HL-60/S4 (cell line): ENCODE data around the gene ELF2.
"Not testable (repeated sequence)": the region's sequence is repeated elsewhere in the genome, so short reads cannot be mapped to it uniquely, and the experiment has no call there.

Experiments
- in situ Hi-C: fragments of 300-500 bp; cut with MboI; formaldehyde crosslinking; loops from 2 replicates; pipeline ENCODE4 v1.14.3; 2022; ENCODE audit warnings: low sequenced_read_pairs

The ELF2 gene

DNA sequence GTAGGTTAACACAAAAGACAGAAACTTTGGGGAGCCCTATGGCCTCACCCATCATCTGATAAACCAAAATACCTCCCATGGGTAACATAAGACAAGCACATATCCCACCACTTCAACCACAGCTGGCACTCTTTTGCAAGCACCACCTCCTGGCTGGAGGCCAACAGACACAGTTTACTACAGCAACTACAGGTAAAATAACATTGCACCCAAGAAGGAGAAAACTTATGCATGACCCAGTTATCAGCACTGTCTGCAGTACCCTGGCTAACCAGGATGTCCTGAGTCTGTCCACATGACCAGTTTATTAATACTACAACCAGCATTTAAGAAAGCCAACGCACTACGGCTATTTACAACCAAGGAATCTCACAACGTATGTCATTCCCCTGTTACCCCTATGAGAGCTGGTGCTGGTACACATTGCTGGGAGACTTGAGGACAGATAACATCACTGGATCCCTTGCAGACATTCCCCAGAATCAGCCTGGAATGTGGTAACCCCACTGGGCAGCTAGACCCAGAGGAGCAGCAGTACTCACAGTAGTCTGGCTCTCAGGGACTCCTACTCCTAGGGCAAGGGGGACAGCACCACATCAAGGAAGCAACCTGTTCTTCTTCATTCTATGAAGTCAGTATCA, 32.0 kb downstream of the ELF2 start:
- in situ Hi-C loops: no loop called here

DNA sequence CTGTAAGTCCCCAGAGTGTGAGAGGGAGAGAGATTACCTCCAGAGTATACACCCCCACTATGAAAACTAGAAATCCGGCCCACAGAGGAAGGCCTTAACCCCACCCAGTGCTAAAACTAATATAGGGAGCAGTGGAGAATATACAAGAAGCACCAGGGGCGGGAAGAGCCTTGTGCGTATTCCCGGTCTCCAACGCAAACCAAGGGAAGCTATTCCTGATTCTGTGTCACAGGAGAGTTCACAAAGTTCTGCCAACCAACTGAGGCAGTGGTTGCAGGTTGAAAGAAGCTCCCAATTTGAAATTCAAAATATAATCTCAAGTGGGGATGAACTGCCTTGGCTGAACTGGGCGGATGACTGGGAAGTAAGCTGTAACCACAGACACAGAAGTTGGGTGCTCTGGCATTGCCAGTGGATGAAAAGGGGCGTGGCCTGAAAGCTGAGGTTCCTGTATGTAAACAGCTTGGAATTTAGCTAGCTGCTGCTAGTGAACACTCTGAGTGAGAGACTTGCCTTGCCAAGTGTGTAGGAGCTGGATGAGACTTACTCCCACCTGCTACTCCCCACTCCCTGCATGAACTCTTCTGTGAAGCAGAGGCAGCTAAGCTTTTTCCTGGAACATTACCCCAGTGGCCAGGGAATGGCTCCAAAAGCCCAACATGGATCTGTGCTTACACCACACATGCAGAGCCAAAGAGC, 32.7 kb downstream of the ELF2 start:
- in situ Hi-C loops: no loop called here

GRCh38 chr4:139142980-139143379, 34.0 kb downstream of the ELF2 start:
- in situ Hi-C loops: no loop called here

DNA sequence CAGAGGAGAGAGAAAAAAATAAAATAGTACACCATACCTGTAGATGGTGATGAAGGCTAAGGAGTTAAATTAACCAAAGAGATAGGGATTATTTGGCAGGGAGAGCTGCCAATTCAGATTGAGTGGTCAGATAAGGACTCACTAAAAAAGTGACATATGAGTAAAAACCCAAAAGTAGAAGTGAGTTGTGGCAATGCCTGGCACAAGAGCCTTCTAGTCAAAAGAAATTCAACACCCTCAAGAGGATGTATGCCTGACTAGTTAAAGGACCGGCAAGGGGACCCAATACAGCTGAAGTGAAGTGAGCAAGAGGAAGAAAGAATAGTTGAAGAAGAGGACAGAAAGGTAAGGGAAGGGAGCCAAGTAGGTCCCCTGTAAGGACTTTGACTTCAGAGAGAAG, 34.9 kb downstream of the ELF2 start:
- in situ Hi-C loops: no loop called here

DNA sequence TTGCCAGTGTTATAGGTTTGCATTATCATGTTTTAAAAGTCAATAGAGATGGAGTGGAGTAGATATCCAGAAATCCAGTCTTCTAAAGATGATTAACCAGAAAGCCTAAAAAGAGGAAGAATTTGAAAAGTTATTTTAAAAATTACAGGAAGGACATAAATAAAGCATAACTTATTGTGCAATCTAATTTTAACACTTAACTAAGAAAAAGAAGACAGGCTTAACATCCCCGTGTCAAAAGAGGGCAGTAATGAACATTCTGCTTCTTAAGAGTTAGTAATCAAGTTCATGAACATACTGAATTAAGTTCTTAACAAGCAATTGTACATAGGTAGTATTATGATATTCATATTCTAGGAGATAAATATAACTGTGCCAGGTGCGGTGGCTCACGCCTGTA, 39.3 kb downstream of the ELF2 start:
- in situ Hi-C loops: no loop called here

- in situ Hi-C loops: no loop called here
Measured at GRCh38 chr4:139134403-139134802, 42.6 kb downstream of the ELF2 start.

- in situ Hi-C loops: no loop called here
Measured at GRCh38 chr4:139131209-139131870, 45.7 kb downstream of the ELF2 start.

DNA sequence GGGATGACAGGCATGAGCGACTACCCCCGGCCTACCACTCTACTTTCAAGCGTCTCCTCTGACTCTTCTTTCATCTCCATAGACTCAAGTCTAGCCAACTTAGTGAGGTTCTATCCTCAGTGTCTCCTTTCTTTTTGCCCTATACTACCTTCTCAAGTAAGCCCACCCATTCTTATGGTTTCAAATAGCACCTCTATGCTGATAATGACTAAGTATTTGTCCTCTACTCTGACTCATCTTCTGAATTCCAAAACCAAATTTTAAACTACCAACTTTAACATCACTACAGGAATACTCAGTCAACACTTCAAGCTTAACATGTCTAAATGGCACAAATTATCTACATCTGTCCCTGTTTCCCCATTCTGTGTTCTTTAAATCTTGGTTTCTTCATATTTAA, 47.8 kb downstream of the ELF2 start:
- in situ Hi-C loops: no loop called here

DNA sequence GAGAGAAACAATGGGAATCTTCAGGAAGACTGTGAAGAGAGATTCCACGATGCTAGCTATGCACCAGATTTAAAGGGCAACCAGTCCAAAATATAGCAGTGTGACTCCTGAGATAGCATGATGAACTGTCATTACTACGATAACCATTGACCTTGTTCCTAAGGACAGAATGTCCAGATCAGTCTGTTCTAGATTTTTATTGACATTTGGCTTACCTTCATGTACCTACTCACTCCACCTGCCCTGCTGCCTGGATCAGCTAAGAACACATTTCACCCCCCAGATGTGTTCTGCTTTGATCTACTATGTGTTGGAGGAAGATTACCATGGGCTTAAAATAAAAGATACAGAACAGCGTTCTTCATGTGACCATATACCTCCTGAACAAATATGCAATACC, 50.1 kb downstream of the ELF2 start:
- in situ Hi-C loops: no loop called here

GRCh38 chr4:139123910-139124309, 53.1 kb downstream of the ELF2 start:
- in situ Hi-C loops: no loop called here

- in situ Hi-C loops: no loop called here
Measured at GRCh38 chr4:139118365-139118764, 58.7 kb downstream of the ELF2 start.

GRCh38 chr4:139115226-139115625, 61.8 kb downstream of the ELF2 start:
- in situ Hi-C loops: no loop called here

DNA sequence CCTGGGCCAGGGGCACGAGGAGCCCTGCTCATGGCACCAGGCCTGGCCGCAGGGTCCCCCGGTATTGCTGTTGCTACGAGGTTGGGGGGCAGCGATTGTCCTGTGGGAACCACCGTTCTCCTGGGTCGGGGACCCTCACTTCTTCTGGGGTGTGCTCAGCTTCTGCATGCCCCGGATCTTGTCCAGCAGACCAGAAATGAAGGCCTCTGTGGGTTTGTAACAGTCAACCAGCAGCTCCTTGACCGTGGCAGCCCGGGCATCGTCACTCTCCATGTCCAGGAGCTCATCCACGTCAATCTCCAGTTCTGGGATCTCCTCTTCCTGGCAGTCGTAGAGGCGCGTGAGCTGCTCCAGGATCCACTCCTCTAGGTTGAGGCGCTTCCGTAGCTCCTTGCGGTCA, 62.2 kb downstream of the ELF2 start:
- in situ Hi-C loops: not testable (repeated sequence)

DNA sequence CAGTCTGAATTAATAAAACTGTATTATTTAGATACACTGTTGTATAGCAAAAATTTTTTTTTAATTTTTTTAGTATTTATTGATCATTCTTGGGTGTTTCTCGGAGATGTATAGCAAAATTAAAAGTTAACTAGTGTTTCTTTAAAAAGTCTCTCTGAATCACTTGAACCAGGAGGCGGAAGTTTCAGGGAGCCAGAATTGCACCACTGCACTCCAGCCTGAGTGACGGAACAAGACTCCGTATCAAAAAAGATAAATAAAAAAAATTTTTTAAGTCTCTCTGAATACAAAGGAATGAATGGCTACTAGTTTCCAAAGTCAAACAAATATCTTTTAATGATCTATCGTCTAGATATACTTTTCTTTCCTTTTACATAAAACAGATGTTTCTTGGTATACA, 64.4 kb downstream of the ELF2 start:
- in situ Hi-C loops: no loop called here

- in situ Hi-C loops: loop anchor here (10.0 kb wide), 1 partner anchor 56 kb away; no protein-coding TSS in a partner anchor
Measured at GRCh38 chr4:139108567-139109128, 68.4 kb downstream of the ELF2 start.

DNA sequence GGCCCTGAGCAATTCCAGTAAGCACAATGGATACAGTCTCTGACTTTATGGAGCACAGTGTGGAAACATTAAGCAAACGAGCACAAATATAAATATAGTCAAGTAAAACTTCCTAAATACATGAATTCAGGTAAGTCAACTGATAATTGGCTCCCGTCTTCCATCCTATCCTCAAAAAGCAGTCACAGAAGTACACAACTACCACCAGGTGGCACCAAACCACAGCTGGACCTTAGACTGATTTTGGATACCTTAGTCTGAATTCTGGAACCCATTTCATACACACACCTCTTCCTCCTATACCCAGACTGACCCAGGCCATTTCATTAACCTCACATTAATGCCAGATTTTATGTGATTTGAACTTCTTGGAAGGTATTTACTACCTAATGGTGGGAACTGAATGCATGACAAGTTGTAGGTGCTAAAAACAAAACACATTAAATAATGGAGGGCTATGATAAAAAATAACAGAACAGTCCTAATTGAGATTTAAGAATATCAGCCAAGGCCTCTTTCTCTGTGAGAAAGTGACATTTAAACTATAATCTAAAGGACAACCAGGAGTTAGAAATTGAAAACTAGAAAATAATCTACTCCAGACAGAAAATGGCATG, 77.5 kb downstream of the ELF2 start:
- in situ Hi-C loops: no loop called here

DNA sequence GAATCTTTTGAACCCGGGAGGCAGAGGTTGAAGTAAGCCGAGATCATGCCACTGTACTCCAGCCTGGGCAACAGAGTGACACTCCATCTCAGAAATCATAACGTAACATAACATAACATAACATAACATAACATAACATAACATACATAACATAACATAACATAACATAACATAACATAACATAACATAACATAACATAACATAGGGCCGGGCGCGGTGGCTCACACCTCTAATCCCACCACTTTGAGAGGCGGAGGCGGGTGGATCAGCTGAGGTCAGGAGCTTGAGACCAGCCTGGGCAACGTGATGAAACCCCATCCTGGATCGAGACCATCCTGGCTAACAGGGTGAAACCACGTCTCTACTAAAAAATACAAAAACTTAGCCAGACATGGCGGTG, 84.7 kb downstream of the ELF2 start:
- in situ Hi-C loops: no loop called here

DNA sequence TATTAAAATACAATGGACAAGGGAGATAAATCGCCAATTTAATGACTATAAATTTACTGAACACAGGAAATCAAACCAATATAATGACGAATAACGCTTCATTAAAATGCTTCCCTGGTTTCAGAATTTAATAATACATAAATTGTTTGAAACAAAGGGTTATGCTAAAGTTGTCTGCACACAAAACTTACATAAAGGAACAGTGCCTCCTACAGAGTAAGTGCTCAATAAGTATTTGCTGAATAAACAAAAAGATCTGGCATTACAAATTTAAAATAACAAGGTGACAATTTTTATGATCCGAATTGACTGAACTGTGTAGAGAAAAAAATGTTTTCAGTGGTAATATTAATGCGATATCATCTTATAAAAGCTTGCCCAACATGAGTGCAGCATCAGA, 91.9 kb downstream of the ELF2 start:
- in situ Hi-C loops: no loop called here

- in situ Hi-C loops: no loop called here
Measured at GRCh38 chr4:139084804-139085093, 92.3 kb downstream of the ELF2 start.

- in situ Hi-C loops: no loop called here
Measured at GRCh38 chr4:139083956-139084803, 92.8 kb downstream of the ELF2 start.

DNA sequence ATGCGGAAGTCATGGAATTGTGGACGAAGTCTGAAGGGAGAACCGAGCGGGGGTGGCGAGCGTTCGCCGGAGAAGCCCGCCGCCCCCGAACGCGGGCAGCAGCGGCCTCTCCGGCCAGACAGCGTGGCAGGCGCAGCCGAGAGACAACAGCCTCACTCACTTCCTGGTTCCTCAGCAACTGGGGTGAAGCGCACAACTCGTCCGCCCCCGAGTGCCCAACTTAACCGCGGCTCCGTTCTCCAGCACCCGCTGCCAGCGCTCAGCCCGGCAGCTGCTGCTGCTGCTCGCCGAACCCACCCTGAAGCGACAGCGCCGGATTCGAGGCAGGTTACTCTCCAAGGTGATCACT, 93.4 kb downstream of the ELF2 start:
- in situ Hi-C loops: no loop called here
